Skeletal muscle tissue (tissue), 4 donors: ENCODE results near the gene ADGRL3. TPM values are rescaled to one million over a fixed set of nuclear protein-coding genes. Genes with fewer than 3 reads are reported as not detected.
"Not testable (repeated sequence)": the region's sequence is repeated elsewhere in the genome, so short reads cannot be mapped to it uniquely, and the experiment has no call there.

Experiments
- H3K27ac ChIP-seq: one replicate; pipeline ENCODE4 v1.7.0; 2013; ENCODE audit warnings: mild to moderate bottlenecking, low read depth, low read length, inconsistent platforms
- H3K27me3 ChIP-seq, 3 donors: one replicate each; pipeline ENCODE4 v1.7.0; 2013; ENCODE audit warnings: low read length in 3 of 3; ENCODE audit not compliant: control insufficient read depth in 3 of 3, insufficient read depth in 3 of 3
- H3K36me3 ChIP-seq, 3 donors: one replicate each; pipeline ENCODE4 v1.7.0; 2013; ENCODE audit warnings: low read length in 3 of 3; ENCODE audit not compliant: control insufficient read depth in 3 of 3, insufficient read depth in 3 of 3
- H3K4me1 ChIP-seq, 3 donors: one replicate each; pipeline ENCODE4 v1.7.0; 2013; ENCODE audit warnings: low read length in 3 of 3, mild to moderate bottlenecking in 3 of 3; ENCODE audit not compliant: control insufficient read depth in 3 of 3, insufficient read depth in 3 of 3
- H3K4me3 ChIP-seq, 3 donors: one replicate each; pipeline ENCODE4 v1.7.0; 2013; ENCODE audit warnings: low read length in 3 of 3
- H3K9ac ChIP-seq, 3 donors: one replicate each; pipeline ENCODE4 v1.7.0; 2013; ENCODE audit warnings: low read length in 3 of 3, mild to moderate bottlenecking in 3 of 3, moderate library complexity in 2 of 3, low read depth in 1 of 3
- H3K9me3 ChIP-seq, 3 donors: one replicate each; pipeline ENCODE4 v1.7.0; 2013; ENCODE audit warnings: low read length in 3 of 3; ENCODE audit not compliant: control insufficient read depth in 3 of 3
- total RNA-seq: library from RNA; depleted of rRNA; stranded (reverse); fragments of >200 nt; gene quantifications from one replicate; pipeline ENCODE4 v1.2.3, GENCODE V29; 2014
- donor health status: Osteomylitis.

The ADGRL3 gene
- total RNA-seq, 1 donor from 2014 or later = 59.0 TPM

DNA sequence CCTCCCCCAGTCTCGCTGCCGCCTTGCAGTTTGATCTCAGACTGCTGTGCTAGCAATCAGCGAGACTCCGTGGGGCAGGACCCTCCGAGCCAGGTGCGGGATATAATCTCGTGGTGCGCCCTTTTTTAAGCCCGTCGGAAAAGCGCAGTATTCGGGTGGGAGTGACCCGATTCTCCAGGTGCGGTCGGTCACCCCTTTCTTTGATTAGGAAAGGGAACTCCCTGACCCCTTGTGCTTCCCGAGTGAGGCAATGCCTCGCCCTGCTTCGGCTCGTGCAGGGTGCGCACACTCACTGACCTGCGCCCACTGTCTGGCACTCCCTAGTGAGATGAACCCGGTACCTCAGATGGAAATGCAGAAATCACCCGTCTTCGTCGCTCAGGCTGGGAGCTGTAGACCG is 172.7 kb downstream of the ADGRL3 start:
- H3K36me3 ChIP-seq, H3K4me1 ChIP-seq, H3K27ac ChIP-seq, H3K9me3 ChIP-seq, H3K9ac ChIP-seq, H3K4me3 ChIP-seq, H3K27me3 ChIP-seq: not testable (repeated sequence)

DNA sequence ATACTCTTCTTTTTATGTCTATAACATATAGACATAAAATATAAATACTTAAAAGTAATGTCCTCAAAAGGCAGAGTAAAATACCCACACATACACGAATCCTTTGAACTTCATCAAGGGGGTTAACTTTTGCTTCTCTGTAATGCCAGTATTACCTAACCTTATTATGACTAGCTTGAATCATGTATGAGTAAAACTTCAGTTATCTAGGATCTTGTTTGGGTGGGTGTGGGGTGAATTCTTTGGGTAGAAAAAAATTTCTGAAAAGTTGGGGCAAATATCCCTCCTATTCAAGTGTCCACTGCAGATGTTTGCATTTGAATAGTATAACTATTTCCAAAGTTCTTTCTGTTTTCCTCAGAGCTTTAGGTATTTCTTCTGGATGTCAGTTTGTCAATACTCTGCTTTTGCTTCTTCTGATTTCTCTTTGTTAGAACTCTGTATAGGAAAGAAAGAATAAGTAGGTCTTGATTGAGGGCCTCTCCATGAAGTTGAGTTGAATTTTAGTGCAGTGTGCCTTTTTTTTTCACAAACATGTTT is 173.8 kb downstream of the ADGRL3 start:
- Histone ChIP-seq H3K4me1 (no peaks in the 10 kb centered on the region), H3K9me3 (peaks cover 0 to 2% (median 0%) of the 10 kb centered on the region in 3 donors), H3K27me3 (no peaks in the 10 kb centered on the region), H3K27ac (no peak overlapping the region), H3K4me3 (no peak overlapping the region), H3K36me3 (no peaks in the 10 kb centered on the region), H3K9ac (no peak overlapping the region)

GRCh38 chr4:61374447-61374891 is 174.3 kb downstream of the ADGRL3 start:
- Histone ChIP-seq H3K4me3 (no peak overlapping the region), H3K27me3 (no peaks in the 10 kb centered on the region), H3K4me1 (no peaks in the 10 kb centered on the region), H3K36me3 (no peaks in the 10 kb centered on the region), H3K9ac (no peak overlapping the region), H3K27ac (no peak overlapping the region), H3K9me3 (peaks cover 0 to 2% (median 0%) of the 10 kb centered on the region in 3 donors)

GRCh38 chr4:61375301-61375700 is 175.2 kb downstream of the ADGRL3 start:
- H3K36me3 ChIP-seq = no peaks in the 10 kb centered on the region
- H3K27ac ChIP-seq = no peak overlapping the region
- no peaks in the 10 kb centered on the region for H3K27me3 ChIP-seq
- H3K9ac ChIP-seq = no peak overlapping the region
- no peaks in the 10 kb centered on the region for H3K4me1 ChIP-seq
- peaks cover 0 to 2% (median 0%) of the 10 kb centered on the region in 3 donors for H3K9me3 ChIP-seq
- H3K4me3 ChIP-seq = no peak overlapping the region

DNA sequence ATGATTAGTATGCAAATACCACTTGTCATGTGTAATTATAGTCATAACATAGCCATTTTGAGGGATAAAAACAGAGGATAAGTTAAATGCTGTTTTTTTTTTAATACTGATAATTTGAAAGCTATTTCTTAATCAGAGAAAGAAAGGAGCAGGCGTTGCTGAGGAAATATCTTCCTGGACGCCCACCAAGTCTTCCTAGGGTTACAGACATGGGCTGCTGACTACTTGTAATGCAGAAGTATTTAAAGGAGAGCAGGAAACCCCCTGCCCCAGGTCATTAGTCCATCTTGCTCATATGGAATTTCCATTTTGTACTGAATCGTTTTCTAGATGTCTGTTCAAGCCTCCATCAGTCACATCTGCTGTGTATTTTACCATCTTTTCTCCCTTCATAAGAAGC is 176.2 kb downstream of the ADGRL3 start:
- no peak overlapping the region for H3K4me3 ChIP-seq

DNA sequence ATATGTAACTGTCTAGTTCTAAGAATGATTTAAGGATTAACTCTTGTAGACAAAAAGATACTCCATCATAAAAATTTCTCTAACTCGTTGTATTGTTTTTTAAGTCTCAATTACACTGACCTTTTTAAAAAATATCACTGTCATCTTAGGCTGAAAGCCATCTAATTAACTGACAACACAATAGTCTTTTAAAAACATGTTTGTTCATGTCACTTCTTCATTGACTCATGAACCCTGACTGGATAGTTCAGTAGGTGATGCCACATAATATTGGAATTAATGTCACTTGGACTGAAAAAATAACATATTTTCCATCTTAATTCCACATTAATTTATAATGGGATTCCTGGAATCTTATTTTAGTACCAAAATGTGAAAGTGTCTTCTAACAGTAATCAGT is 179.3 kb downstream of the ADGRL3 start:
- H3K27ac ChIP-seq = no peak overlapping the region
- H3K9ac ChIP-seq = no peak overlapping the region
- H3K27me3 ChIP-seq = no peaks in the 10 kb centered on the region
- no peaks in the 10 kb centered on the region for H3K36me3 ChIP-seq
- no peak overlapping the region for H3K4me3 ChIP-seq
- no peaks in the 10 kb centered on the region for H3K4me1 ChIP-seq
- peaks cover 0 to 2% (median 0%) of the 10 kb centered on the region in 3 donors for H3K9me3 ChIP-seq

More for the DNA sequence above, 176.2 kb downstream of the ADGRL3 start:
- no peaks in the 10 kb centered on the region for H3K36me3 ChIP-seq
- H3K9me3 ChIP-seq = peaks cover 0 to 2% (median 0%) of the 10 kb centered on the region in 3 donors
- H3K27me3 ChIP-seq = no peaks in the 10 kb centered on the region
- H3K4me1 ChIP-seq = no peaks in the 10 kb centered on the region
- H3K27ac ChIP-seq = no peak overlapping the region
- no peak overlapping the region for H3K9ac ChIP-seq

DNA sequence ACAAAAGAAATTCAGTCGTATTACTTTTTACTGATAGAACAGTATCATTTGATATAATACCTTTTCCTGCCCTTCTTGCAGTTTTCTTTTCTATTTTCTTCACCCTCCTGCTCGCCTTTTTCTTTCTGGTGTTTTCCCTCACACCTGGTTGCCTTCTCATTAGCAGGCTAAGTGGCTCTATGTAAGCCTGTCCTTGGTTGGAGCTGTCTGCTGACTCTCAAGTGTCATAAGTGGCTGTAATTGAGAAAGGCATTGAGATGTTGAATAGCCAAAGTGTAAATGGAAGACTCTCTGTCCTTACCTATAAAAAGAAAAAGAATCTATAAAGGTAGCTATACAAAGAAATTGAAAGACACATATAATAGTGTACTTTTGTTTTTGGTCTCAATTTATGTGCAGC is 180.7 kb downstream of the ADGRL3 start:
- Histone ChIP-seq H3K4me1 (no peaks in the 10 kb centered on the region), H3K9me3 (peaks cover 0 to 2% (median 0%) of the 10 kb centered on the region in 3 donors), H3K4me3 (no peak overlapping the region), H3K27me3 (no peaks in the 10 kb centered on the region), H3K27ac (no peak overlapping the region), H3K9ac (no peak overlapping the region), H3K36me3 (no peaks in the 10 kb centered on the region)

- Histone ChIP-seq H3K27ac (no peak overlapping the region), H3K36me3 (no peaks in the 10 kb centered on the region), H3K9ac (no peak overlapping the region), H3K27me3 (no peaks in the 10 kb centered on the region), H3K4me1 (no peaks in the 10 kb centered on the region), H3K4me3 (no peak overlapping the region), H3K9me3 (no peaks in the 10 kb centered on the region)
These were observed 185.1 kb downstream of the ADGRL3 start for GRCh38 chr4:61385256-61385655.

GRCh38 chr4:61387372-61387771 is 187.2 kb downstream of the ADGRL3 start:
- H3K4me3 ChIP-seq, H3K27ac ChIP-seq, H3K4me1 ChIP-seq, H3K36me3 ChIP-seq, H3K9me3 ChIP-seq, H3K9ac ChIP-seq, H3K27me3 ChIP-seq: not testable (repeated sequence)

DNA sequence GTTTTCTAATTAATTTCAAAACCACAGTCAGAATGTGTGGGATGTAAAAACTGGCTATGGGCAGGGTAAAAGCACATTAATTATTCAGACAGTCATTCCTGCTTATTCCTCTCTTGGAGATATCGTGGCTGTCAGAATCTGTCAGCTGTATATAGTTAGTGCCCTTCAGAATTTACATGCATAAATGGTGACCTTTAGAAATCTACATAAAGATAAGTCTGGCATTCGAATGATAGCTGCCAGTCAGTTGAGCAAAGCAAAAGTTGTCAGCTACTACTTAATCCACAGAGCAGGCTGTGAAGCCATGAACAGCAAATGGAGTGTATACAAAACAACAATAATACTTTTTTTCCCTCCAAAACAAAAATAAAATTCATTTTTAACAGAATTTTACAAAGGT is 189.5 kb downstream of the ADGRL3 start:
- no peak overlapping the region for H3K27ac ChIP-seq

More for the DNA sequence above, 189.5 kb downstream of the ADGRL3 start:
- H3K9ac ChIP-seq = no peak overlapping the region
- H3K36me3 ChIP-seq = no peaks in the 10 kb centered on the region
- H3K4me1 ChIP-seq = no peaks in the 10 kb centered on the region
- H3K9me3 ChIP-seq = no peaks in the 10 kb centered on the region
- H3K4me3 ChIP-seq = no peak overlapping the region
- no peaks in the 10 kb centered on the region for H3K27me3 ChIP-seq
